ENCODE data around the gene TCERG1L. TPM values are rescaled to one million over a fixed set of nuclear protein-coding genes. Genes with fewer than 3 reads are reported as not detected.

Gene TCERG1L
- total RNA-seq, 1 donor from 2014 or later = 2.7 TPM

- no peaks in the 10 kb centered on the region for H3K4me1 Mint-ChIP-seq (ENCODE audit: unreplicated experiment)
- H3K36me3 Mint-ChIP-seq = no peaks in the 10 kb centered on the region
- peaks cover 4% of the 10 kb centered on the region for H3K27me3 Mint-ChIP-seq
- H3K9me3 Mint-ChIP-seq = no peaks in the 10 kb centered on the region
- H3K4me3 Mint-ChIP-seq = no peak overlapping the region
- no peak for DNase-seq (ENCODE audit: extremely low spot score, unreplicated experiment)
- no peak overlapping the region for H3K27ac Mint-ChIP-seq
- TF ChIP-seq CTCF (conservative IDR thresholded peaks at IDR 0.05) = no peak
These were observed 96.8 kb downstream of the TCERG1L start for GRCh38 chr10:131214521-131215244.

- TF ChIP-seq CTCF (conservative IDR thresholded peaks at IDR 0.05) = no peak
- H3K9me3 Mint-ChIP-seq = no peaks in the 10 kb centered on the region
- H3K27me3 Mint-ChIP-seq = peaks cover 4% of the 10 kb centered on the region
- DNase-seq (ENCODE audit: extremely low spot score, unreplicated experiment) = no peak
- H3K4me3 Mint-ChIP-seq = no peak overlapping the region
- no peaks in the 10 kb centered on the region for H3K36me3 Mint-ChIP-seq
- no peak overlapping the region for H3K27ac Mint-ChIP-seq
- no peaks in the 10 kb centered on the region for H3K4me1 Mint-ChIP-seq (ENCODE audit: unreplicated experiment)
These were observed 97.6 kb downstream of the TCERG1L start for GRCh38 chr10:131213741-131214505.

GRCh38 chr10:131212763-131213325 is 98.7 kb downstream of the TCERG1L start:
- Mint-ChIP-seq H3K4me3 (no peak overlapping the region), H3K4me1 (ENCODE audit: unreplicated experiment) (no peaks in the 10 kb centered on the region), H3K36me3 (no peaks in the 10 kb centered on the region), H3K9me3 (no peaks in the 10 kb centered on the region), H3K27ac (no peak overlapping the region), H3K27me3 (peaks cover 4% of the 10 kb centered on the region)
- peak; percentile 50 for DNase-seq (ENCODE audit: extremely low spot score, unreplicated experiment)
- TF ChIP-seq CTCF (conservative IDR thresholded peaks at IDR 0.05) = no peak

DNA sequence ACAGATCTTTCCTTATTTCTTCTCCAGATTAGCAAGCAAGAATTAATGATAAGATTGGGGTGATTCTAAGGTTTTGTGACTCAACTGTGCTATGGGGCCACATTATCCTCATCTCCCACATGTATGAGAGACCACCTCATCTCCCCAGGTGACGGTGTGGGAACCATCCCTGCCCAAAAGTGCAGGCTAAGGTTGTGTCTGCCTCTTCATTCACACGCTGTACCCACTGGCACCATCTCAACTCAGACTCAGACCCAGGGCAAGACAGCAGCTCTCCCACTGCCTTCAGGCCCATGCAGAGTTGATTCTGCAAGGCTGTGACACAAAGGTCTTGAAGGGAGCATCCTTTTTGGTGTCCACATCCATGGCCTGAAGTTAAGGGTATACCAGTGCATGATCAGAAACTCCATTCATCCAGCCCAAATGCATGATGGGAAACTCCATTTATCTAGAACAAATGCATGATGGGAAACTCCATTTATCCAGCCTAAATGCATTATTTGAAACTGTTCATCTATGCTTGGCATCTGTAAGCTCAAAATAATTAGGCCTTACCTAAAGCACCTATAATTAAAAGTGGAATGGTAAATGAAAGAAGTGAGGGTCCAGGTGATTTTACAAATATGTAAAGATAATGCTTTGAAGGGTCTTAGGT is 99.4 kb downstream of the TCERG1L start:
- no peak for DNase-seq (ENCODE audit: extremely low spot score, unreplicated experiment)
- Mint-ChIP-seq H3K4me3 (no peak overlapping the region), H3K9me3 (no peaks in the 10 kb centered on the region), H3K27me3 (peaks cover 4% of the 10 kb centered on the region), H3K36me3 (no peaks in the 10 kb centered on the region), H3K4me1 (ENCODE audit: unreplicated experiment) (peaks cover 3% of the 10 kb centered on the region), H3K27ac (no peak overlapping the region)
- no peak for TF ChIP-seq CTCF (conservative IDR thresholded peaks at IDR 0.05)

GRCh38 chr10:131211559-131211958 is 100.0 kb downstream of the TCERG1L start:
- Mint-ChIP-seq H3K27me3 (peaks cover 4% of the 10 kb centered on the region), H3K9me3 (no peaks in the 10 kb centered on the region), H3K4me3 (no peak overlapping the region), H3K4me1 (ENCODE audit: unreplicated experiment) (peaks cover 3% of the 10 kb centered on the region), H3K27ac (no peak overlapping the region), H3K36me3 (no peaks in the 10 kb centered on the region)
- no peak for TF ChIP-seq CTCF (conservative IDR thresholded peaks at IDR 0.05)
- peak; percentile 55 for DNase-seq (ENCODE audit: extremely low spot score, unreplicated experiment)

Measured in type B pancreatic cell (in vitro differentiated cells).